Activated CD8-positive, alpha-beta memory T cell treated with anti-CD3 and anti-CD28 coated beads, Interleukin-2, amount 50 U/mL, for 1 hour (primary cell): Measurements from ENCODE around the gene GNG7.

Source experiments
- DNase-seq: peaks from one replicate; pipeline ENCODE4 v3.0.0-alpha.2; 2020; ENCODE audit errors: extremely low read depth

Gene GNG7

DNA sequence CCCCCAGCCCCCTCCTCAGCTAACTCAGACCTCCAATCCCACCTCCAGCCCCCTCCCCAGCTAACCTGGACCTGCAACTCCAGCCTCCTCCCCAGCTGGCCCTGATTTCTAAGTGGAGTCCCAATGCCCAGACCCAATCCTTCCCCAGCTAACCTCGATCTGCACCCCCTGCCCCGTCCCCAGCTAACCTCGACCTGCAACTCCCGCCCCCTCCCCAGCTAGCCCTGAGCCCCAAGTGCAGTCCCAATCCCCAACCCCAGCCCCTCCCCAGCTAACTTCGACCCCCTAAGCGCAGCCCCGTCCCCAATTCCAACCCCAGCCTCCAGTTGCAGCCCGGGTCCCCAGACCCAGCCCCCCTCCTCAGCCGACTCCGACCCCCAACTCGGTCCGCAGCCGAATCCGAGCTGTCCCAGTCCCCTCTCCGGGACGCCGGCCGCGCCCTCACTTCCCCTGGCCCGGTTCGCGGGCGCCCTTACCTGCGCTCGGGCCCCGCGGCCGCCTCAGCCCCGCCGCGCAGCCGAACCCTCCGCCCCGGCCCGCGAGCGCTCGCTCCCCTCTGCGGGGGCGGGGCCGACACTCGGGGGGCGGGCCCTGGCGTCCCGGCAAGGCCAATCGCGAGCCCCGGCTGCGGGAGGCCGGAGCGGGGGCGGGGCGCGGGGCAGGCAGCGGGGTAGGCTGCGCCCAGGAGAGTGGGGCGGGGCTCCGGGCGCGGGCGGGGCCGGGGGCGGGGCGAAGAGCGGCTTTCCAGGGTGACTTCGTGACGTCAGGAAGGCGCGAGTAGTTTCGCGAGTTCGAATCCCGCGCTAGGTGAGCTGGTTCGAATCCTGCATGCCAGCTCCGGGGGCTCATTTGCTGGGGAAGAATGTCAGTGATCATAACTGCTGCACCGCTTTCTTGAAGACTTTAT lies at the start of gene GNG7:
Gene GNG7 (minus strand): TSS at position 525 of the 907 bp plus-strand sequence. CDS start 182,006 bp downstream, outside the sequence.
- DNase-seq = peak; percentile 78

DNA sequence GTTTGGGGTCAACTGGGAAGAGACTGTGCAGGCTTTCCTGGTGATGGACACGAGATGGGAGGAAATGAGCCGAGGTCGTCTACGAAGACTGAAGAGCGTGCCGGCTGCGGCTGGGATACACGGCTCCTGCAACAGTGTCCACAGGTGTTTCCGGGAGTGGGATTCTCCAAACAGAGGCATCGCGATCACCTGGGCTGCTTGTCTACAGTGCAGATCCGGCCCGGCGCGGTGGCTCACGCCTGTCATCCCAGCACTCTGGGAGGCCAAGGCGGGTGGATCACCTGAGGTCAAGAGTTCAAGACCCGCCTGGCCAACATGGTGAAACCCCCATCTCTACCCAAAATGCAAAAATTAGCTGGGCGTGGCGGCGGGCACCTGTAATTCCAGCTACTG lies 48.9 kb upstream of the GNG7 start:
- no peak for DNase-seq

DNA sequence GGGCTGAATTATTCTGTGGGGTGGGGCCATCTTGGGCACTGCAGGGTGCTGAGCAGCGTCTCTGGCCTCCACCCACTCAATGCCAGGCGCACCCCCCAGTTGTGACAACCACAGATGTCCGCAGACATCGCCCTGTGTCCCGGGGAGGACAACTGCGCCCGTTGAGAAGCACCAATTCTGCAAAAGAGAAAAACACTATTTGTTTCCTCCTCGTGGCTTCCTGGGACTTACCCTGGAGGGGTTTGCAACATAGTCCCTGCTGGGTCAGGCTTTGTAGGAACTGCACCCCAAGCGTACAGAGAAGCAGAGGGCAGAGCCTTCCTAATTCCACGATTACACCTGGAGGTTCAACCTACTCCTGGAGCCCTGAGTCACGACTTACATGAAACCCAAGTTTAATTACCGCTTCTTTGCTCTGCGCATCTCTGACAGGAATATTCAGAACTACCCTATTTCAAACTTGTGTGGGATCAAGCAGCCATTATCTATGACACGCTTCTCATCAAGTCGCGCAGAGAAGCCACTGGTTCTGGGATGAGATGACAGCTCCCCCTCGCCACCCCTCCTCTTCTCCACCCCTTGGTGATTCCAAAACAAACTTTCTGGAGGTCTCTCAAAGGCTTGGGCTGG lies 48.4 kb upstream of the GNG7 start:
- no peak for DNase-seq

DNA sequence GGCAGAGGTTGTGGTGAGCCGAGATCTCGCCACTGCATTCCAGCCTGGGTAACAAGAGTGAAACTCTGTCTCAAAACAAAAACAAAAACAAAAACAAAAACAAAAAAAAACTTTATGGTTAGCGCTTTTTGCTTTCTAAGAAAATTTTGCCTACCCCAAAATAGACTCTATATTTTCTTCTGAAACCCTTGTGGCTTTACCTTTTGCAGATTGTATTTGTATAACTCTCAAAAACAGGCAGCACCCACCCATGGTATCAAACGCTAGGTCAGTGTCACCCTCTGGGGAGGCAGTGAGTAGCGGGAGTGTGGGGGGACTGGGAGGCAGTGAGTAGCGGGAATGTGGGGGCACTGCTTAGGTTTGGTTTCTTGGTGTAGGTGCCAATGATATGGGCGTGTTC lies 44.9 kb upstream of the GNG7 start:
- DNase-seq = no peak

DNA sequence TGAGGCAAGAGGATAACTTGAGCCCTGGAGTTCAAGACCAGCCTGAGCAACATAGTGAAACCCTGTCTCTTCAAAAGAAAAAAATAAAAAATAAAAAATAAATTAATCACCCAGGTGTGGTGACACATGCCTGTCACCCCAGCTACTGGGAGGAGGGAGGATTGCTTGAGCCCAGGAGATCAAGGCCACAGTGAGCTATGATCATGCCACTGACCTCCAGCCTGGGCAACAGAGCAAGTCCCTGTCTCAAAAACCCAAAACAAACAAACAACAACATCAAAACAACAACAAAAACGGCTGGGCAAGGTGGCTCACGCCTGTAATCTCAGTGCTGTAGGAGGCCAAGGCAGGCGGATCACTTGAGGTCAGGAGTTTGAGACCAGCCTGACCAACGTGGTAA lies 41.6 kb upstream of the GNG7 start:
- no peak for DNase-seq

DNA sequence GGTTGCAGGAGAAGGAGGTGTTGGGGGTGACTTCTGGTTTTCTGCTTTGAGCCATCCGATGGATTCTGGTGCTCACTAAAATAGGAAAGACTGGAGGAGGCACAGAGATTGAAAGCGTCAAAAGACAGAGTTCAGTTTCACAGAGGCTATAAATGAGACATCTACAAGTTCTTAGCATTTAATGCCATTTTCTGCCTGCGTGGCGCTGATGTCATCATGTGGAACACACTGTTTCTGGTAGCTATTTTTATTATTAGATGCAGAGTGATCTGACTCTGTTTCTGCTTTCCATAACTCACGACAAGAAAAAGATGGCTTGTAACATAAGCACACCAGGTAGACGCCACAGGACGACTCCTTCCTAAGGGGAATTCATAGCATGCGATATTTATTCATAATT lies 40.6 kb upstream of the GNG7 start:
- DNase-seq = no peak

DNA sequence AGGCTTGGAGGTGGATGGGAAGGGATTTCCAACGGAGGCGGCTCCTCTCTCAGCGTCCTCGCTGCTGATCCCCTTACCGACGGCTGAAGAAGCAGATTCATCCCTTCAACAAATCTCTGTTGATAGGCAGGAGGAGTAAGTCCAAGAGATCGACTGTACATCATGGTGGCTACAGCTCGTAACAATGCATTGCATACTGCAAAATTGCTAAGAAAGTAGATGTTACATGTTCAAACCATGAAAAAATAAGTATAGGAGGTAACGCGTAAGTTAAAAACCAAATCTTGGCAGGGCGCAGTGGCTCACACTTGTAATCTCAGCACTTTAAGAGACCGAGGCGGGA lies 37.8 kb upstream of the GNG7 start:
- DNase-seq = no peak

DNA sequence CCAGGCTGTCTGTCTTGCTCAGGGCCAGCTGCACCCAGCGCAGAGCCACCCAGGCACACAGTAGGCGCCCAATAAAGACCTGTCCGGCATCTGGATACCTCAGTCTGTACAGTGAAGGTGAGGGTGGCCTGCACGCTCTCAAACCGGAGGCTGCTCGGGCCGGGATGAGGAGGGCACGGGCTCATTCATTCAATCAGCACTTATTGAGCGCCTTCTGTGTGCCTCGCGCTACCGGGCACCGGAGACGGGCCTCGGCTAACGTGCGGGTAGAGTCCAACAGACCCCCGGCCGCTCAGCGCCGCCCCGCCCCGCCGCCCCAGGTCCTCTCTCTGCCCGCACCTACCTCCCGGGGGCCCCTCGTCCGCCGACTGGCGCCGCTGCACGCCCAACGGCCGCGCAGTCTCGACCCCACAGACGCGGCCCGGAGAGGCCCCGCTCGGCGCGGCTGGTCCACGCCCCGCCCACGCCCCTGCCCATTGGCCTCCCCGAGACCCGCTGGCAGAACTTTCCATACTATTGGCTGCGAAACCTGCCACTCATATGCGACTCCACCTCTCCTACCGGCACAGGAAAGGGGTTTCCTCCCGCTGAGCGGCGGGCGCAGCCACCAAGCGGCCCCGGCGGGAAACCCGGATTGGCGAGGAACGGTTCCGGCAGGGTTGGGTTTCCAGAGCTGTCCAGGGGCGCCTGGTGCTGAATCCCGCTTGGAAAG lies 37.3 kb upstream of the GNG7 start, which contains the start of gene SLC39A3:
Gene SLC39A3 (minus strand): TSS at position 416 of the 712 bp plus-strand sequence. CDS start 2,760 bp downstream, outside the sequence.
- DNase-seq = peak; percentile 95

DNA sequence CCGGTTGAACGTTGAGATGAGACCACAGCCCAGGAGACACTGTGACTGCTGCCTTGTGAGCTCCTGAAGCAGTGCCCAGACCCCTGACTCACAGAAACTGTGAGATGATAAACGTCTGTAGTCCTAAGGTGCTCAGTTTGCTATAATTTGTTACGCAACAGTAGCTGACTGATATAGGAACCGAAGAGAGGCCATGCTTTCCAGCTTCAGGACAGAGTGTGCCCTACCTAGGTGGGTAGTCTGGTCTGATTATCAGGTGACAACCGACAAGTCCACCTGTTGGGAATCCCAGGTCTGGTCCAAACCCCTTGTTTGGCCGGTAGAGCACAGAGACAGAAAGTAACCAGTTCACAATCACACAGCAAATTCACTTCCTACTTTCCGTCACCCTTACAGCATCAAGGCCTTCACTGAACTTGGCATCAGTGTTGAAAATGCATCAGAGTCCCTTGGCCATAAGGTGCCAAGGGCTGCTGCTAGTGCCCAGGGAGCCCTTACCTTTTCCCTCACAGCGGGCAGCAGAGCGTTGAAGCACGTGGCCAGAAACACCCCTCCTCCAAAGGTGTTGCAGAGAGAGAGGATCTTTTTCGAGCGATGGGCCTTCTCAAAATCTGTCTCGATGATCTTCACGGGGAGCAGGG lies 34.2 kb upstream of the GNG7 start:
- DNase-seq = no peak

DNA sequence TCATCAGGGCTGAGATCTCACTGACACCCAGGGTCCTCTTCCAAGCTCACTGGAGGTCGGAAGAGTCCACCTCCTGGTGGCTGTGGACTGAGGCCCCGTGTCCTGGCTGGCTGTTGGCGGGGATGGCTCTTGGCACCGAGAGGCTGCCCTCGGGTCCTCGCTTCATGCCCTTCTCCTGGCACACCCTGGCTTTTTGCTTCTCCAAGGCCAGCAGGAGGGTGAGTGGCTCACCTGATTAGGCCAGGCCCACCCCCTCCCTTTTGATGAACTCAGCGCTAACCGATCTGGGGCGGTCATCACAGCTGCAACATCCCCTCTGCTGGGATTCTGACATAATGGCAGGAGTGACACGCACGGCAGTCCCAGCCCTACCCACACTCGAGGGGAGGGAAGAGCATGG lies 32.9 kb upstream of the GNG7 start:
- DNase-seq = no peak

DNA sequence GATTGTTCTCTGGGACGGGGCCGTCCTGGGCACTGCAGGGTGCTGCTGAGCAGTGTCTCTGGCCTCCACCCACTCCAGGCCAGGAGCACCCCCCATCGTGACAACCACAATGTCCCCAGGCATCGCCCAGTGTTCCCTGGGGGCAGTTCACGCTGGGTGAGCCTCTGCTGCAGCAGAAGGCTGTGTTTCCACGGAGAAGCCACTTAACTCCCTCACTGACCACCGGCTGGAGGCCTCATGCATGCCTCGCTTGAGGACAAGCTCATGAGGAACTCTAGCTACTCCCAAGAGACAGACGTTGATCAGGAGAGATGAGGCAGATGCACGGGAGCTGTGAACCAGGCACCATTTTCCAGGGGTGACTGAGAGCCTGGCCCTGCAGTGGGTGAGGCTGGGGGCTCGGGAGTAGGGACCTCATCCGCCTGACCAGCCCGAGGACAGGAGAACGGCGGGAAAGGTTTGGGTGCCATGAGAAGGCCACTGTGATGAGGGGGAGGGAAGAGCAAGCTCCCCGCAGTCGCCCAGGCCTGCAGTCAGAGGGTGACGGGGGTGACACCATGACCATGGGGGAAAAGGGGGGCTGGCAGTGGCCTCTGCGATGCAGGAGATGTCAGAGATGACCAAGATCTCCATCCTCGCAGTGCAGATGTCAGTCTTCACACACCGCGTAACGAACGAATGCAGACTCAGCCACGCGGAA lies 32.2 kb upstream of the GNG7 start:
- DNase-seq = no peak

DNA sequence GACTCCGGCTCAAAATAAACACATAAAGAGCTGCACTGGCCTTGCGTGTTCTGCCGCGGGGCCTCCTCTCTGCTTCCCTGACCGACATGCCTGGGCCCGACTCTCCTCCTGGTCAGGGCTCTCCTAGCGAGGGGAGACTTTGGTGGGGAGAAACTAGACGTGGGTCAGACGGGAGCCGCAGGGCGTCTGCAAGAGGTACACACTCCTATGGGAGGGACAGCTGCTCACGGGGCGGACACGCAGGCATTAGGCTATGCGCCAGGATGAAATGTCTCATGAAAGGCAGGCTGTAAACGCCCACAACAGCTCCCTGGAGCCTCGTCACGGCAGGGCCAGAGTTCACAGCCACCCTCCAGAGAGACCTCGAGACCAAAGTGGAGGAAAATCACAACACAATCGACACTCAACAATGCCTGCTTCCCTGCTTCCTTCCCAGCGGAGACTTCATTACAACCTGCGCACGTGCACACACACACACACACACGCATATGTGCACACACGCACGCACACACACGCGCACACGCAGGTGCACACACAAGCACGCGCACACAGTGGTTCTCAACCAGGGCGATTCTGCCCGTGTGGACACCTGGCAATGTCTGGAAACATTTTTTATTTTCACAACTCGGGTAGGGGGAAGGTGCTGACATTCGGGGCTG lies 31.6 kb upstream of the GNG7 start:
- DNase-seq = no peak

DNA sequence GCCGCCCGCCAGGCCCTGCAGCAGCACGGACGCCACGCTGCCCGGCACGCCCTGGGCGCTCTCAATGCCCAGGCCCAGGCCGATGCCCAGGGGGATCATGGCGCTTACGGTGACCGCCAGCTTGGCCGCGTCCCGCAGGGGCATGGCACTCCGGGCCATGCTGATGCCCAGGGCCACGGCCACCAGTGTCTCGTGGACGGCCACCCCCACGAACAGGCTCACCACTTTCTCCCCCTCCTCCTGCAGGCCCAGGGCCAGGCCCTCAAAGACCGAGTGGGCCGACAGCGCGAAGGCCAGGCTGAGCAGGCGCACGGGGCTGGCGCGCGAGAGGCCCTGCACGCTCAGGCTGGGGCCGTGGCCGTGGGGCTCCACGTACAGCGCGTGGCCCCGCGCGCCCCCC lies 30.4 kb upstream of the GNG7 start:
- no peak for DNase-seq

DNA sequence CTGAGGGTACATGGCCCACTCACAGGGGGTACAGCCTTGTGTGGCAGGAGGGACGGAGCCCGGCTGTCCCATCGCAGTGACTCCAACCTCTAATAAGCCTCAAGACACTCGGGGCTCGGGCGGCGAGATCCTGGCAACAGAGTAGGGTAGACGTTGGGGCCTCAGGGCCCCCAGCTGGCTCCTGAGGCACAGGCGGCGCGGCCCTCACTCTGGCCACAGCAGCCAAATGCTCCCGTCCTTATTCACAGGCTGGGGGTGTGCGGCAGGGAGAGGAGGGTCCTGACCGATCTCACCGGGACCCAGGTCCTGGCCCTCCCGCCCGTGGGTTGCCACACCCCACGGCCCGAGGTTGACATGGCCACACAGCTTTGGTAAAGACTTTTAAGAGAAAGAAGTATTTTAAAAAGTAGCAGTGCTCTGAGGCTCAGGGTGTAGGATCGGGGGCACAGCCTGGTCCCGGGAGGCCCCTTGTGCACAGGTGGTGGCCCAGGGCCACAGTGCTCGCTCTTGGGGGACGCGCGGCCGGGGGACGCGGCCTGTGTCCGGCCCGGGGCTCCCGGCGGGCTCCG lies 29.7 kb upstream of the GNG7 start:
- DNase-seq = no peak

DNA sequence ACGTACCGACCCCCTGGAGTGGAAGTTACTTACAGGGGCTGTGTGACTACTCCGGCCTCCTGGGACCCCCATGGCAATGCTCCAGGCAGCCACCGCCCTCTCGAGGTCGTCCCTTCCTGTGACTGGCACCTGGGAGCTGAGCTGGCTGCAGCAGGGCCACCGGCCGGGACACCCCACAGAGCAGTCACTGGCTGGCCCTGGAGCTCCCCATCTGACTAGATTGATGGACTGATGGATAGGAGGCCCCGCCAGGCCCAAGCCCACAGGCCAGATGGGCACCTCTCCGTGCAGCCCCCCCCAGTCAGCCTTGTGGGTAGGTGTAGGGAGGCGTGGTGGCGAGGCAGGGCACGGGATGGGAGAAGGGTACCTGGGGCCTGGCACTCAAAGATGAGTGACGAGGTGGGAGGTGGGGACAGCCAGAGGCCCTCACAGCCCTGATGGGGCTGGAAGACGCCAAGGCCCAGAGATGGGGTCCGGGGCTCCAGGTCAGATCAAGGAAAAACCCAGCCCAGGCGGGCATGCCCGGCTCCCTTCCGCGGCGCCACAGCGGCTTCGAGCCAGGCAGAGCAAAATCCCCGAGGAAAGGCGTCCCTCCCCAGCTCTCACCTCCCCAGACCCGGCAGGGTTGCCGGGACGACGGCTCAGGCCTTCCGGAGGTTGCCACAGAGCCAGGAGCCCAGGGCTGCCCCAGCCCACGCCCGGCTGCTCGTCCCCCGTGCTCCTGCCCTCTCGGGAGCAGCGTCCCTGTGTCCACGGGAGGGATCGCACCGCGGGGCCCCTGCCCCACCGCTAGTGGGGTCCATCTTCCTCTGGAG lies 28.9 kb upstream of the GNG7 start:
- no peak for DNase-seq

DNA sequence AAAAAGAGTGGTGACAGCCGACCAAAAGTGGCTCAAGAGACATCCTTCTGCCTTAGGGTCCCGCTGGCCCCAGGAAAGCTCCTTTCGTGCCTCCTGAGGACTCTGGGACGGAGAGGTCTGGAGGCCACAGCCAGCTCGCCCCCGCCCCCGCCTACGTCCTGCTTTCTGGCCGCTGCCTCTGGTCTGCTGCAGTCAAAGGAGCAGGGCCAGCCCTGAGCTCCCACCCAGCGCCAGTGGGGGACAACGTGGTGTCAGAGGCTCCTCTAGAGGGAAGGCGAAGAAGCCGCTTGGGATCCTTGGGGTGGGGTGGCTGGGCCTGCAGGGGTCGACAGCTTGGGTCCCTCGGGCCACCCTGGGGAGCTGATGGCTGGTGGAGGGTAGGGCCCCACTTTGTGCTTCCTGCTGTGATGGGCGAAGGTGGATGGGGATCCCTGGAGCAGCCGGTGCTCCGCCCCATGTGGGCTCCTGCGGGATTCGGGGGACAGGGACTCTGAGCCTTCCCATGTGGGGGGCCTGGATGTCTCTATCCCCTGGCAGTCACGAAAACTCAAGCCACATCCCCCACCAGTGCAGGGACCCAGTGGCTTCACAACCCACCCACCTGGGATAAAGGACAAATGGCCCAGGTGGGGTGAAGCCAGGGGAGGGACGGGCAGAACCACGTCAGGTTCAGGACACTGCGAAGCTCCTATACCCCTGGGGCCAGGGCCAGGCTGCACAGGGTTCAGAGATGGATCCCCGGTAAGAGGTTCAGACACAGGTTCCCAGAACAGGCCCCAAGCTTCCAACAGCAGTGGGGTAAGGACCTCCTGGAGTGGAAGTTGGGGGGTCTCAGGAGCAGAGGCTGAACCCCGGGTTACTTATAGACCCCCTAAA lies 27.7 kb upstream of the GNG7 start:
- no peak for DNase-seq

DNA sequence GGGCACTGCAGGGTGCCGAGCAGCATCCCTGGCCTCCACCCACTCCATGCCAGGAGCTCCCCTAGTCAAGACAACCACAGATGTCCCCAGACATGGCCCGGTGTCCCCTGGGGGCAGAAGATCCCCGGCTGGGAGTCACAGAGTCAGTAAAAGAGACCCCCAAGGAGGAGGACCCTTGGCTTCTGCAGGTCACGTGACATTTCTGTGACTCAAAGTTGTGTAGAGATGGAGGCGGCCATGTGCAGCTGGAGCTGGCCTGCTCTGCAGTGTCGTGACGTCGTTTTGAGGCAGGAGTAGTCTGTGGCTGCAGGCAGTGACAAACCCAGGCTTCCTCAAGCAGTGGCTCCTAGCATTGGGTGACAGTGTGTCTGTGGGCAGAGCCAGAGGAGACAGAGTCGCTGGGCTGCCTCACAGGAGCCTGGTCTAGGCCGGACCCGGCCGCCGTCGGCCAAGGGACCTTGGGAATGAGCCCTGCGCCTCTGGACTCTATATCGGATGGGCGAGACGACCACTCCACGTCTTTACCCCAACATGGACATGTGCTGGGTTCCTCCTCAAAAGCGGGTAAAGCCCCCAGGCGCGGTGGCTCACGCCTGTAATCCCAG lies 26.4 kb upstream of the GNG7 start:
- no peak for DNase-seq

DNA sequence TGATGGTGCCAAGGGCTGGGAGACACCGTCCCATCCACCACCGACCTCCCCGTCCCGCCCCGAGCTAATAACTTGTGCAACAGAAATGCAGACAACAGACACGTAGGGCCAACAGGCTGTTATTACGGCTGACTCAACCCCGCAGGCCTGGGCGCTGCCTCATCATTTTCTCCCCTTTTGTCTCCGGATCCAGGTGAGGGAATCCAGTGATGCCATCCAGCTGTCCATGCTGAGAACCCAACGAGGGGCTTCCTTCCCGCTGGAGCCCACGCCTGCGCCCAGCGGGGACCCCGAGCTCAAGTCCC lies 25.1 kb upstream of the GNG7 start:
- no peak for DNase-seq
